Esophagus muscularis mucosa (tissue), 3 donors: Measurements from ENCODE around the gene RDX.

ENCODE experiments used
- EP300 ChIP-seq: sonication (generic); formaldehyde crosslinking; IDR thresholded peaks from one replicate; pipeline ENCODE4 v1.6.1; 2017; ENCODE audit warnings: antibody characterized with exemption
- TF ChIP-seq, protein P1 (sequence below), 3 experiments: fragments of 200-600 bp in 2 of 3; fragments of 450-650 bp in 1 of 3; sonication (generic) in 2 of 3; IDR thresholded peaks; one replicate each; pipeline ENCODE4 v1.5.1; 2017 to 2019; ENCODE audit warnings: antibody characterized with exemption in 3 of 3, mild to moderate bottlenecking in 2 of 3, moderate library complexity in 1 of 3

DNA sequence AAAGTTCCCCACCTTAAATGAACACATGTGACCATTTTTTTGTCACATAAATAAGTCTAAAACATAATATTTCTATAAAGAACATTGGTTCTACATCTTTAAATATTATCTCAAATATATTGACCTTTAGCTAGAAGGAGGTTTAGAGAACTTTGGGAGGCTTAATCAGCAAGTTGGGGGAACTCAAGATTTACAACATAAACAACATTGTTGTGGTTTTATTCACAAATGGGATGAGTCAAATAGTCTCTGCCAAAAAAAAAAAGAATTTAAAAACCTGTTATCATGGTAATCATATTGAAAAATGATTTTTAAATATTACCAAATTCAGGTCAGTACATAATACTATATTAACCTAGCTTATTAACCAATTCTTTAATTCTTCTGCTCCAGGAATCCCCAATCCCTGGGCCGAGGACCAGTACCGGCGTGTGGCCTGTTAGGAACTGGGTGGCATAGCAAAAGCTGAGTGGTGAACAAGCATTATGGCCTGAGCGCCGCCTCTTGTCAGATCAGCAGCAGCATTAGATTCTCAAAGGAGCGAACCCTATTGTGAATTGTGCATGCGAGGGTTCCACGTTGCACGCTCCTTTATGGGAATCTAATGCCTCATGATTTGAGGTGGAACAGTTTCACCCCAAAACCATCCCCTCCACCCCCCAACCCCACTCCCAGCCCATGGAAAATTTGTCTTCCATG, 98.2 kb downstream of the RDX start:
- TF ChIP-seq, protein P1, sequence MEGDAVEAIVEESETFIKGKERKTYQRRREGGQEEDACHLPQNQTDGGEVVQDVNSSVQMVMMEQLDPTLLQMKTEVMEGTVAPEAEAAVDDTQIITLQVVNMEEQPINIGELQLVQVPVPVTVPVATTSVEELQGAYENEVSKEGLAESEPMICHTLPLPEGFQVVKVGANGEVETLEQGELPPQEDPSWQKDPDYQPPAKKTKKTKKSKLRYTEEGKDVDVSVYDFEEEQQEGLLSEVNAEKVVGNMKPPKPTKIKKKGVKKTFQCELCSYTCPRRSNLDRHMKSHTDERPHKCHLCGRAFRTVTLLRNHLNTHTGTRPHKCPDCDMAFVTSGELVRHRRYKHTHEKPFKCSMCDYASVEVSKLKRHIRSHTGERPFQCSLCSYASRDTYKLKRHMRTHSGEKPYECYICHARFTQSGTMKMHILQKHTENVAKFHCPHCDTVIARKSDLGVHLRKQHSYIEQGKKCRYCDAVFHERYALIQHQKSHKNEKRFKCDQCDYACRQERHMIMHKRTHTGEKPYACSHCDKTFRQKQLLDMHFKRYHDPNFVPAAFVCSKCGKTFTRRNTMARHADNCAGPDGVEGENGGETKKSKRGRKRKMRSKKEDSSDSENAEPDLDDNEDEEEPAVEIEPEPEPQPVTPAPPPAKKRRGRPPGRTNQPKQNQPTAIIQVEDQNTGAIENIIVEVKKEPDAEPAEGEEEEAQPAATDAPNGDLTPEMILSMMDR (IDR thresholded peaks at IDR 0.05), result no peak
- TF ChIP-seq EP300, result no peak
